ENCODE results near the gene CKS1B. TPM values are rescaled to one million over a fixed set of nuclear protein-coding genes. Genes with fewer than 3 reads are reported as not detected.

Gene CKS1B
- total RNA-seq (2014; rRNA removed; shearing (Covaris generic)) = 312 and 369 TPM in 2 replicates

GRCh38 chr1:154974102-154974807 is at the start of gene CKS1B:
Gene CKS1B, plus strand, starts transcription at chr1:154974681. Its CDS starts 65 bp downstream, at chr1:154974746.
- peak; percentile 100 for DNase-seq (ENCODE audit: low spot score)

GRCh38 chr1:154925335-154926170 is 48.9 kb upstream of the CKS1B start:
- DNase-seq (ENCODE audit: low spot score) = no peak

GRCh38 chr1:154926201-154926600 is 48.3 kb upstream of the CKS1B start:
- no peak for DNase-seq (ENCODE audit: low spot score)

GRCh38 chr1:154931940-154932487 is 42.5 kb upstream of the CKS1B start:
- peak; percentile 94 for DNase-seq (ENCODE audit: low spot score)

- no peak for DNase-seq (ENCODE audit: low spot score)
Measured at GRCh38 chr1:154934358-154934948, 40.0 kb upstream of the CKS1B start.

GRCh38 chr1:154935749-154936554 is 38.5 kb upstream of the CKS1B start:
- no peak for DNase-seq (ENCODE audit: low spot score)

GRCh38 chr1:154936555-154937084 is 37.9 kb upstream of the CKS1B start, which contains the start of gene PMVK:
Gene PMVK, minus strand, starts transcription at chr1:154936719. Its CDS starts 34 bp downstream, at chr1:154936685.
- DNase-seq (ENCODE audit: low spot score) = peak; percentile 95

- DNase-seq (ENCODE audit: low spot score) = peak; percentile 91
Measured at GRCh38 chr1:154937085-154937987, 37.1 kb upstream of the CKS1B start.

- DNase-seq (ENCODE audit: low spot score) = no peak
Measured at GRCh38 chr1:154937988-154938386, 36.5 kb upstream of the CKS1B start.

GRCh38 chr1:154938604-154939399 is 35.7 kb upstream of the CKS1B start:
- no peak for DNase-seq (ENCODE audit: low spot score)

- DNase-seq (ENCODE audit: low spot score) = no peak
Measured at GRCh38 chr1:154940213-154940560, 34.3 kb upstream of the CKS1B start.

GRCh38 chr1:154940651-154941194 is 33.8 kb upstream of the CKS1B start:
- DNase-seq (ENCODE audit: low spot score) = no peak

- DNase-seq (ENCODE audit: low spot score) = no peak
Measured at GRCh38 chr1:154941333-154942013, 33.0 kb upstream of the CKS1B start.

- DNase-seq (ENCODE audit: low spot score) = peak; percentile 55
Measured at GRCh38 chr1:154943649-154944400, 30.7 kb upstream of the CKS1B start.

GRCh38 chr1:154944401-154945159 is 29.9 kb upstream of the CKS1B start:
- no peak for DNase-seq (ENCODE audit: low spot score)

- DNase-seq (ENCODE audit: low spot score) = no peak
Measured at GRCh38 chr1:154945160-154945961, 29.1 kb upstream of the CKS1B start.
